ENCODE data around the gene MEGF8.
"Not testable (repeated sequence)": the region's sequence is repeated elsewhere in the genome, so short reads cannot be mapped to it uniquely, and the experiment has no call there.

MEGF8 gene

DNA sequence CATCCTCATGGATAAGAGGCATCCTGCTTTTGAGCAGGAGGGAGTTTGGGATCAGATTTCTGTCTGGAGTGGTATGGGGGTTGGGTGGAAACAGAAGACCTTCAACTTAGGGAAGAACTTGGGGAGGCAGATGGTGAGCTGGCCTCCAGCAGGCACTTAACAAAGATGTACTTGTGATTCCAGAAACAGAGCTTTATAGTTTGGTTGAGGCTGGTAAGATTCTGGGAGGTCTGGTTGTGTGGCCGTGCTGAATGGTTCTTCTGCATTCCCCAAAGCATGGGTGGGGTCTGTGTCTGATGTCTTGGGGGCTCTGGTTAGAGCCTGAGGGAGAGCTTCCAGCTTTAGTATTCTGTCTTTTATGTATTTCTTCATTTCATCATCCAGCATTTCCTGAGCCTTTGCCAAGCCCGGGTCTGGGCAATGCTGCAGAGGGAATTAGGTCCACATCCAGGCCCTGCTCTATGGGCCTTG lies 4.8 kb downstream of the MEGF8 start:
- in situ Hi-C loops (cut with MboI; ENCODE audit: low sequenced_read_pairs): no loop called here

DNA sequence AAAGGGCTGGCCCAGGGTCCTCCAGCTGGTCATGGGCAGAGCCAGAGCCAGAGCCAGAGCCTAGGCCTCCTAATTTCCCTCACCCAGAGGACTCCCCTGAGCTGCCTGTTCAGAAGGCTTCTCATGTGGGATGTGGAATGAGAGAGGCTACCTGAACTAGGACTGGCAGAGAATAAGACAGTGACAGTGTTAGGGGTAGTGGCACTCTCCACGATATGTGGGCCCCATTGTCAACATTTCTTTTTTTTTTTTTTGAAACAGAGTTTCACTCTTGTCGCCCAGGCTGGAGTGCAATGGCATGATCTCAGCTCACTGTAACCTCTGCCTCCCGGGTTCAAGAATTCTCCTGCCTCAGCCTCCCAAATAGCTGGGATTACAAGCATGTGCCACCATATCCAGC lies 5.9 kb downstream of the MEGF8 start:
- in situ Hi-C loops (cut with MboI; ENCODE audit: low sequenced_read_pairs): not testable (repeated sequence)

DNA sequence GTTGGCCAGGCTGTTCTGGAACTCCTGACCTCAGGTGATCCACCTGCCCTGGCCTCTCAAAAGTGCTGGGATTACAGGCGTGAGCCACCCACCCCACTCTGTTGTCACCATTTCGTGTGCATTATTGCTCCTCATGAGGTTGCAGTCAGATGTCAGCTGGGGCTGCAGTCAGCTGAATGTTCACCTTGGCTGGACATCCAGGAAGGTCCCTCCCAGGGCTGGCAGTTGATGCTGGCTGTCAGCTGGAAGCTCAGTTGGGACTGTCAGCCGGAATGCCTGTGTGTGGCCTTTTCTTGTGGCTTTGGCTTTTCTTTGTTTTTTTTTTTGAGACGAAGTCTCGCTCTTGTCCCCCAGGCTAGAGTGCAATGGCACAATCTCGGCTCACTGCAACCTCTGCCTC lies 6.6 kb downstream of the MEGF8 start:
- in situ Hi-C loops (cut with MboI; ENCODE audit: low sequenced_read_pairs): no loop called here

DNA sequence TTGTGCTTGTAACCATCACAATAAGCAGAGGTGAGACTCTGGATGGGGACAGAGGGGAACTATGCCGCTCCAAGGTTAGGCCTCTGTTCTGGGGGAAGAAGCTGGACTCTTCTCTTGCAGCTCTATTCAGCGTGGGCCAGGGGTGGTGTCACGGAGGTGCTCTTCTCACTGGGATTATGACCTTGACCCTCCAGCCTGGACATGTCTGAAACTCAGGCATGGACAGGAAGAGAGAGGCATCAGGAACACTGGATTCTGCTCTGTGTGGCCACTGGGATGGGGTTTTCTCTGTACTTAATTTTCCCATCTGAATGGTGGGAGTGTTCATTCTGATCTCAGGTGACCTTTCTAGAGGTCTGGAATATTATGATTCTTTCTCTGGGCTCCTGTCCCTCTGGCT lies 7.6 kb downstream of the MEGF8 start:
- in situ Hi-C loops (cut with MboI; ENCODE audit: low sequenced_read_pairs): no loop called here

DNA sequence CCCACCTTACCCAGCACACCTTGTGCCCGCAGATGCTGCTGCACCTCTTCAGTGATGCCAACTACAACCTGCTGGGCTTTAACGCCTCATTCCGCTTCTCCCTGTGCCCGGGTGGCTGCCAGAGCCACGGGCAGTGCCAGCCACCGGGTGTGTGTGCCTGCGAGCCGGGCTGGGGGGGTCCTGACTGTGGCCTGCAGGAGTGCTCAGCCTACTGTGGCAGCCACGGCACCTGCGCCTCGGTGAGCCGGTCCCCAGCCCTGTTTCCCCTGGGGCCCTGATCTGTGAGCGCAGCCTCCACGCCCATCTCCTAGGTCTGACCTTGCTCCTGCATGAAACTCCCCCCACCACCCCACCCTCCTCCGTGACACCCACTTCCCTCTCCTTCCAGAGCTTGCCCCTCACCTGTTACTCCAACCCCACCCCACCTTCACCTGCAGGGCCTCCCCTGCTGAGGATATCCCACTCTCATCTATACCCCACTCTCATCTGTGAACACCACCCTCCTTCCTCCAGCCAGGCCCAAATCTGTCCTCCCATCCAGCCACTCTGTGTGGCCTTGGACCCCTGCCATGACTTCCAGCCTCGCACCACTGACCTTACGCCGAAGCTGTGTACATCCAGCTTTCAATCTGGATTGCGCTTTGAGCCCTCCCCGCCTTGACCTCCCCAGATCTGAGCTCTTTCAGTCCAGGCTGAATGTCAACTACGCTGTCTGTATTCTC lies 8.7 kb downstream of the MEGF8 start:
- in situ Hi-C loops (cut with MboI; ENCODE audit: low sequenced_read_pairs): no loop called here

DNA sequence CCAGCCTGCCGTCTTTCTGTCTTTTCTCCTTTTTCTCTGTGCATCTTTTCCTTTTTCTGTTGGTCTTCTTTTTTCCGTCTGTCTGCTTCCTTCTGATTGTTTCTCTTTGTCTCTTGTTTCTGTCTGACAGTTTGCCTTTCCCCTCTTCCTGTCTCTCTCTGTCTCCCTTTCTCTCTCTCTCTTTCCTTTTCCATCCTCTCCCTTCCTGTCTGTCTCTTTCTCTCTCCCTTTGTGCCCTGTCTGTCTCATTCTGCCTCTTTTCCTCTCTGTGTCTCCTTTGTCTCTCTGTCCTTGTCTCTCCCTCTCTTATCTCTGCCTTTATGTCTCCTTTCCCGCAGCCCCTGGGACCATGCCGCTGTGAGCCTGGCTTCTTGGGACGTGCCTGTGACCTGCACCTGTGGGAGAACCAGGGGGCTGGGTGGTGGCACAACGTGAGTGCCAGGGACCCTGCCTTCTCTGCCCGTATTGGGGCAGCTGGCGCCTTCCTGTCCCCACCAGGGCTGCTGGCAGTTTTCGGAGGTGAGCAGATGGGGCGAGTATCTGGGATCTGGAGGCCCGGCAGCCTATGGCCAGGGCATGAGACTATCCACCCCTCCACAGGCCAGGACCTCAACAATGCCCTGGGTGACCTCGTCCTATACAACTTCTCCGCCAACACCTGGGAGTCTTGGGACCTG lies 9.4 kb downstream of the MEGF8 start:
- in situ Hi-C loops (cut with MboI; ENCODE audit: low sequenced_read_pairs): no loop called here

DNA sequence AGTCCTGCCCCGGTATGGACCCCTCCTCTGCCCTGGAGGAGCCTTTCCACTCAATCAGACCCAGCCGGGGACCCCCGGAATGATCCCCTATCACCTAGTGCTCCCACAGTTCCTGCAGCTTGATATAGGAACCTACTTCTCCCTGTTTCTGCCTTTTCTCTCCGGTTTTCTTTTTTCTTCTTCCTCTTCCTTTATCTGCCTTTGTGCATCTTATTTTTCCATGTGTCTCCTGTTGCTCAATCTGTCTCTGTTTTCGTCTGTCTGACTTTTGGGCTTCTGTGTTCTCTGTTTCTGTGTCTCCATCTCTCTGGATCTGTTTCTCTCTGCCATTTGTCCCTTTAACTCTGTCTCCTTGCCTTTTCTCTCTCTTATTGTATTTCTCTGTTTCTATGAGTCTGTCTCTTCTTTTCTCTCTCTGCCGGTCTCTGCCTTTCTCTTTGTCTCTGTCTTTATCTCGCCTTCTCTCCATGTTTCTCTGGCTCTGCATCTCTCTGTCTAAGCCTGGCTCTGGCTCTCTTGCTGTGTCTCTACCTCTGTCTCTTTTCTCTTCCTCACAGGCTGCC lies 10.0 kb downstream of the MEGF8 start:
- in situ Hi-C loops (cut with MboI; ENCODE audit: low sequenced_read_pairs): no loop called here

DNA sequence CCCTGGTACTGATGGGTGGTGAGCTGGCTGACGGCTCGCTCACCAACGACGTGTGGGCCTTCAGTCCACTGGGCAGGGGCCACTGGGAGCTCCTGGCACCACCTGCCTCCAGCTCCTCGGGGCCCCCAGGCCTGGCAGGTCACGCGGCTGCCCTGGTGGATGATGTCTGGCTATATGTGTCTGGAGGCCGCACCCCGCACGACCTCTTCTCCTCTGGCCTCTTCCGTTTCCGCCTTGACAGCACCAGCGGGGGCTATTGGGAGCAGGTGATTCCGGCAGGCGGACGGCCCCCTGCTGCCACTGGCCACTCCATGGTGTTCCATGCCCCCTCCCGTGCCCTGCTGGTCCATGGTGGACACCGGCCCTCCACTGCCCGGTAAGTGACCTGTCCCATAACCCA lies 10.5 kb downstream of the MEGF8 start:
- in situ Hi-C loops (cut with MboI; ENCODE audit: low sequenced_read_pairs): no loop called here

DNA sequence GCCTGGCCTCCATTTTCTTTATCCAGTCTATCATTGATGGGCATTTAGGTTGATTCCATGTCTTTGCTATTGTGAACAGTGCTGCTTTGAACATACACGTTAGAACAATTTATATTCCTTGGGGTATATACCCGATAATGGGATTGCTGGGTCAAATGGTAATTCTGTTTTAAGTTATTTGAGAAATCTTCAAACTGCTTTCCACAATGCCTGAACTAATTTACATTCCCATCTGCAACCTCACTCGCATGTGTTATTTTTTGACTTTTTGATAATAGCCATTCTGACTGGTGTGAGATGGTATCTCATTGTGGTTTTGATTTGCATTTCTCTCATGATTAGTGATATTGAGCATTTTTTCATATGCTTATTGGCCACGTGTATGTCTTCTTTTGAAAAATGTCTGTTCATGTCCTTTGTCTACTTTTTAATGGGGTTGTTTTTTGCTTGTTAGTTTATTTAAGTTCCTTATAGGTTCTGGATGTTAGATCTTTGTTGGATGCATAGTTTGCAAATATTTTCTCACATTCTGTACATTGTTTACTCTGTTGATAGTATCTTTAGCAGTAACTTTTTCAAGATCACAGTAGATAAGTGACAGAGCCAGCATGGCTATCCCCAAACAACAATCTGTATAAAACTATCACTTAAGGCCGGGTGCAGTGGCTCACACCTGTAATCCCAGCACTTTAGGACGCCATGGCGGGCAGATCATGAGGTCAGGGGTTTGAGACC lies 13.9 kb downstream of the MEGF8 start:
- in situ Hi-C loops (cut with MboI; ENCODE audit: low sequenced_read_pairs): not testable (repeated sequence)

DNA sequence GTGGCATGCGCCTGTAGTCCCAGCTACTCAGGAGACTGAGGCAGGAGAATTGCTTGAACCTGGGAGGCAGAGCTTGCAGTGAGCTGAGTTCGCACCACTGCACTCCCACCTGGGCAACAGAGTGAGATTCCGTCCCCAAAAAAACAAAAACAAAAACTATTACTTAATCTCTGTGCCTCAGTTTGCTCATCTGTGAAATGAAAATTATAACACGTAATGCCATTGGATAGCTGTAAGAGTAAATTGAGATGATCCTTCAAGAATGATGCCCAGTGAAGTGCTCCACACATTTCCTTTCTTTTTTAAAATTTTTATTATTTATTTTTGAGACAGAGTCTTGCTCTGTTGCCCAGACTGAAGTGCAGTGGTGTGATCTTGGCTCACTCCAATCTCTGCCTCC lies 14.5 kb downstream of the MEGF8 start:
- in situ Hi-C loops (cut with MboI; ENCODE audit: low sequenced_read_pairs): not testable (repeated sequence)

DNA sequence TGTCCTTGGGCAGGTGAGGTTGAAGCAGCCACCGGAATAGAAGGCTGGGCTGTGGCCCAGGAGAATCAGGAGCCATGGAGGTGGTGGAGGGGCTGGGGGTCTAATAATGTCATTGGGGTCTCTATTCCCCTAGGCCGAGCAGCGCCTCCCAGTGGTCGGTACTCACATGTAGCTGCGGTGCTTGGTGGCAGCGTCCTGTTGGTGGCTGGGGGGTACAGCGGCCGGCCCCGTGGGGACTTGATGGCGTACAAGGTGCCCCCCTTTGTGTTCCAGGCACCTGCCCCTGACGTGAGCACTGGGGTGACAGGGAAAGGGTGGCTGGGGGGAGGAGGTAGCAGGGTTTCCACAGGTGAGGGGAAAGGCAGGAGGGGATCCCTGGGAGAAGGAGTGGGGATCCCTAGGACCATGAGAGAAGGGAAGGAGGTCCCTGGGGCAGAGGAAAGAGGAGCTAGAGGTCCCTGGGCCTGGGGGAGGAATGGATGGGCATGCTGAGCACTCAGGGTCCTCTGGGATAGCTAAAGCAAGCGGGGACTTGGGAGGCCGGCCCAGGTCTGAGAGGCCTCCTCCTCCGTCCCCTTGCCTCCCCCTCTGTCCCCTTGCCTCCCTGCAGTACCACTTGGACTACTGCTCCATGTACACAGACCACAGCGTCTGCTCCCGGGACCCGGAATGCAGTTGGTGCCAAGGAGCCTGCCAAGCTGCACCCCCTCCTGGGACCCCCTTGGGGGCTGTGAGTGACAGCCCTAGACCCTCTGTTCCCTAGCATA lies 18.1 kb downstream of the MEGF8 start:
- in situ Hi-C loops (cut with MboI; ENCODE audit: low sequenced_read_pairs): no loop called here

DNA sequence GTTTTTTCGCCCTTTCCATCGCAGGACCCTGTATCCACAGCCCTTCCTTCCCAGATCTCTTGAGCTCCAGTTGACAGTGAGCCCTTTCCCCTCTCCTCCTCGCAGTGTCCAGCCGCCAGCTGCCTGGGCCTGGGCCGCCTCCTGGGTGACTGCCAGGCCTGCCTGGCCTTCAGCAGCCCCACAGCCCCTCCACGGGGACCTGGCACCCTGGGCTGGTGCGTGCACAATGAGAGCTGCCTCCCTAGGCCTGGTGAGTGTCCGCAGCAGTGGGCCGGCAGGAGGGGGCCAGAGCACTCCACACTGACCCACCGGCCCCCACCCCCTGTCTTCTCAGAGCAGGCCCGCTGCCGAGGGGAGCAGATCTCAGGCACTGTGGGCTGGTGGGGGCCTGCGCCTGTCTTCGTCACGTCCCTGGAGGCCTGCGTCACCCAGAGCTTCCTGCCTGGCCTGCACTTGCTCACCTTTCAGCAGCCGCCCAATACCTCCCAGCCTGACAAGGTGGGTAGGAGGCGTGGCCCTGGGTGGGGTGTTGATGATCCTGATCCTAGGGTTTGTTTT lies 19.0 kb downstream of the MEGF8 start:
- in situ Hi-C loops (cut with MboI; ENCODE audit: low sequenced_read_pairs): no loop called here

DNA sequence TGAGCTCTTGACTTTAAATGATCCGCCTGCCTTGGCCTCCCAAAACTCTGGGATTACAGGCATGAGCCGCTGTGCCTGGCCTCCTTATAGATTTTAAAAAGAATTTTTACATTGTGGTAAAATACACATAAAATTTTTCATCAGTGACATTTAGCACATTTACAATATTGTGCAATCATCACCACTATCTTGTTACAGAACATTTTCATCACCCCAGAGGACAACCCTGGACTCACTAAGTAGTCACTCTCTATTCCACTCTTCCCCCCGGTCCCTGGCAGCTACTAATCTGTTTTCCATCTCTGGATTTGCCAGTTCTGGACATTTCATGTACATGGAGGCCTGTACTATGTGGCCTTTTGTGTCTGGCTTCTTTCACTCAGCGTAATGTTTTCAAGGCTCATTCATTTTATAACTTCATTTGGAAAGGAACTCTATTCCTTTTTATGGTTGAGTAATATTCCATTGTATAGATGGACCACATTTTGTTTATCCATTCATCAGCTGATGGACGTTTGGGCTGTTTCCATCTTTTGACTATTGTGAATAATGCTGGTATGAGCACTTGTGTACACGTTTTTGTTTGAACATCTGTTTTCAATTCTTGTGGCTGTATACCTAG lies 19.9 kb downstream of the MEGF8 start:
- in situ Hi-C loops (cut with MboI; ENCODE audit: low sequenced_read_pairs): no loop called here

DNA sequence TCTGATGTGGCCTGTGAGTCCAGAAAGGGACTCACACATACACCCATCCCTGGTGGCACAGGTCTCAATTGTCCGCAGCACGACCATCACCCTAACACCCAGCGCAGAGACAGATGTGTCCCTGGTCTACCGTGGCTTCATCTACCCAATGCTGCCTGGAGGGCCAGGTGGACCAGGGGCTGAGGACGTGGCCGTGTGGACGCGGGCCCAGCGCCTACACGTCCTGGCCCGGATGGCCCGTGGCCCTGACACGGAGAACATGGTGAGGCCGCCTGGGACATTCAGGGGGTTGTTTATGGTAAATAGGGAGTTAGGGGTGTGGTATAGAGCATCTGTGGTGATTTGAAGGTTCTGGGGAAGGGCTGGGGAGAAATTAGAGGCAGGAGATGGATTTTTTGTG lies 22.8 kb downstream of the MEGF8 start:
- in situ Hi-C loops (cut with MboI; ENCODE audit: low sequenced_read_pairs): no loop called here

DNA sequence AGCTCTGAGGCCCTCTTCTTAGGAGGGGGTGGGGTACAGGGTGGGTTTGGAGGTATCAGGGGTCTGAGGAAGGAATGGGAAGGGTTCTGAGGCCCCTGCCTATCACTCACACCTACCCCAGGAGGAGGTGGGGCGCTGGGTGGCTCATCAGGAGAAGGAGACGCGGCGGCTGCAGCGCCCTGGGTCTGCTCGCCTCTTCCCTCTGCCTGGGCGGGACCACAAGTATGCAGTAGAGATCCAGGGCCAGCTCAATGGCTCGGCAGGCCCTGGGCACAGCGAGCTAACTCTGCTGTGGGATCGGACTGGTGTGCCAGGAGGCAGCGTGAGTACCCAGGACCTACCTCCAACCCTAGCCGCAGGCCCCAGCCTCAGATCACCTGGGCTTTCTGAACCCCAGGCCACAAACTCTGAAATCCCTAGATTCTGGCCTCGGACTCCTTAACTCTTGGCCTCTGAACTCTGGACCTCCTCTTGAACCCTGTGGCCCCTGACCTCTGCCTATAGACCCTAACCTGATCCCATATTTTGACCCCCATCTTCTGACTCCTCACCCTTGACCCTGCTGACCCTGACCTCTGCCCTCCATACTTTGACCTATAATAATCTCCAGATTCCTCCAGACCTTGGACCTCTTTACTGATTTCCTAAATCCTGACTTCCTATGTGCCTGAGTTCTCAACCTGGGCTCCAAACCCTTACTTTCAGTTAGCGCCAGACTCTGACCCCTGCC lies 24.1 kb downstream of the MEGF8 start:
- in situ Hi-C loops (cut with MboI; ENCODE audit: low sequenced_read_pairs): no loop called here

DNA sequence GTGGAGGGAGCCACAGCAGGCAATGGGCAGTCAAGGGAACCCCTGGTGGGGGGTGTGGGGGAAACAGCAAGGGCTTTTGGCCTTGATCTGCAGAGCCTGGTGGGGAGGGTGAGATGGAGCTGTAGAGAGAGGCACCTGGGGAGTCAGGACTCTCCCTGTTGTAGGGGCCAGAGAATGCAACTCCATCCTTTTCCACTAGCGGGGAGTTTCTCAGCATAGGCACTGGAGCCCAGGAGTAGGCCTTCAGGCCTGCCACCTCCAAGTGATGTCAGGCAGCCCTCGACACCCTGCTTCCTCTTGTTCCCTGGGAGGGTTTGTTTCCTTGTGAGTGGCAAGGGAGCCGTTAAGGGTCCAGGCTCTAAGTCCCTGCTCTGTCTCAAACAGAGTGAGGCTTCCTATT lies 25.0 kb downstream of the MEGF8 start:
- in situ Hi-C loops (cut with MboI; ENCODE audit: low sequenced_read_pairs): no loop called here

DNA sequence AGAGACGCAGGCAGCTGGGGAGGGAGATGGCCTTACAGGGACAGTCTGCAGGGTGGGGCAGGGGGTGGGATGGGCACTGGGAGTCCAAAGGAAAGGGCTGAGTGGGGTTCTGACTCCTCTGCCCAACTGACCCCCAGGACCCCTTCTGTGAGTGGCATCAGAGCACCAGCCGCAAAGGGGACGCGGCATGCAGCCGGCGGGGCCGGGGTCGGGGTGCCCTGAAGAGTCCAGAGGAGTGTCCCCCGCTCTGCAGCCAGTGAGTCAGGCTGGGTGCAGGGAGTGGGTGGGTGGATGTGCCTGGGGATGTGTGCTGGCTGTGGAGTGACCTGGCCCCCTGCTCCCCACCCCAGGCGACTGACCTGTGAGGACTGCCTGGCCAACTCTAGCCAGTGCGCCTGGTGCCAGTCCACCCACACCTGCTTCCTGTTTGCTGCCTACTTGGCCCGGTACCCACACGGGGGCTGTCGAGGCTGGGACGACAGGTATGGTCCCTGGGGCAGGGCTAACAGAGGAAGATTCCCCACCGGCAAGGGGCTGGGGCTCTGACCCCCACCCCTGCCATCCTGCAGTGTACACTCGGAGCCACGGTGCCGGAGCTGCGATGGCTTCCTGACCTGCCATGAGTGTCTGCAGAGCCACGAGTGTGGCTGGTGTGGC lies 25.8 kb downstream of the MEGF8 start:
- in situ Hi-C loops (cut with MboI; ENCODE audit: low sequenced_read_pairs): no loop called here

DNA sequence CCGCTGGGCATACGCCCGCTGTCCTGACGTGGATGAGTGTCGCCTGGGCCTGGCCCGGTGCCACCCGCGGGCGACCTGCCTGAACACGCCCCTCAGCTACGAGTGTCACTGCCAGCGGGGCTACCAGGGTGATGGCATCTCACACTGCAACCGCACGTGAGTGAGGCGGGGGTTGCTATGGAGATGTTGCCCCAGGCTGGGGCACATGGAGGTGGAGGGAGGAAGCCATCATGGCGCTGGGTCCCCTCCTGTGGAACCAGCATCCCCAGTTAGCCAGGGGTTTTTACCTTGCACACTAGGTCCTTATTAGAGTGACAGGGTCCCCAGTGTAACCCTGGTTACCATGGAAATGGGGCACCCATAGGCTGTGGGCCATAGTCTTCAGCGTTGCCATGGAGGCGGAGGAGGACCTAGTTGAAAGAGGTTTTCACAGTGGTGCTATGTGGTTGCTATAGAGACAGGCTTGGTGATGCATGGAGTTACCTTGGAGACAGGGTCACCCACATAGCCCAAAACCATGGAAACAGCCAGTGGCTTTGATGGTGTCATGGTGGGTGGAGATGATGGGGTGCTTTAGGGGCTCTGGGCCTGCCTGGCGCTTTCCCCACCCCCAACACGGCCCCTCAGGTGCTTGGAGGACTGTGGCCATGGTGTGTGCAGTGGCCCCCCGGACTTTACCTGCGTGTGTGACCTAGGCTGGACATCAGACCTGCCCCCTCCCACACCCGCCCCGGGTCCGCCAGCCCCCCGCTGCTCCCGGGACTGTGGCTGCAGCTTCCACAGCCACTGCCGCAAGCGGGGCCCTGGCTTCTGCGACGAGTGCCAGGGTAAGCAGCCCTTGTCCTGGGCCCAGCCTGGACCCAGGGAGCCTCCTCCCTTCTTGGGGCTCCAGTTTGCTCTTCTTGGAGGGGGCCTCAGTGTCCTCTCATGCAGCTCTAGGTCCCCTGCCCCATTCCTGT lies 27.1 kb downstream of the MEGF8 start:
- in situ Hi-C loops (cut with MboI; ENCODE audit: low sequenced_read_pairs): no loop called here

Measured in HL-60/S4 (cell line).